Cardiac fibroblast (primary cell): ENCODE measurements around the gene INPP5A.
"Not testable (repeated sequence)": the region's sequence is repeated elsewhere in the genome, so short reads cannot be mapped to it uniquely, and the experiment has no call there.

ENCODE experiments used
- DNase-seq, 2 donors: peaks; one replicate each; pipeline versions ENCODE4 v3.0.0 to v3.0.0-alpha.2; 2010; ENCODE audit warnings: low read depth in 2 of 2
- H3K4me3 ChIP-seq, 2 donors: replicated peaks in 1 of 2; 1 replicate in 1 of 2; 2 replicates in 1 of 2; pipeline ENCODE4 v1.5.1; 2011; ENCODE audit warnings: low read depth in 2 of 2, low read length in 2 of 2, mild to moderate bottlenecking in 2 of 2, moderate library complexity in 1 of 2
- TF ChIP-seq, protein P1 (sequence below): IDR thresholded peaks from one replicate; pipeline ENCODE4 v1.5.1; 2011; ENCODE audit warnings: low read depth, mild to moderate bottlenecking, low read length, inconsistent platforms

The INPP5A gene

DNA sequence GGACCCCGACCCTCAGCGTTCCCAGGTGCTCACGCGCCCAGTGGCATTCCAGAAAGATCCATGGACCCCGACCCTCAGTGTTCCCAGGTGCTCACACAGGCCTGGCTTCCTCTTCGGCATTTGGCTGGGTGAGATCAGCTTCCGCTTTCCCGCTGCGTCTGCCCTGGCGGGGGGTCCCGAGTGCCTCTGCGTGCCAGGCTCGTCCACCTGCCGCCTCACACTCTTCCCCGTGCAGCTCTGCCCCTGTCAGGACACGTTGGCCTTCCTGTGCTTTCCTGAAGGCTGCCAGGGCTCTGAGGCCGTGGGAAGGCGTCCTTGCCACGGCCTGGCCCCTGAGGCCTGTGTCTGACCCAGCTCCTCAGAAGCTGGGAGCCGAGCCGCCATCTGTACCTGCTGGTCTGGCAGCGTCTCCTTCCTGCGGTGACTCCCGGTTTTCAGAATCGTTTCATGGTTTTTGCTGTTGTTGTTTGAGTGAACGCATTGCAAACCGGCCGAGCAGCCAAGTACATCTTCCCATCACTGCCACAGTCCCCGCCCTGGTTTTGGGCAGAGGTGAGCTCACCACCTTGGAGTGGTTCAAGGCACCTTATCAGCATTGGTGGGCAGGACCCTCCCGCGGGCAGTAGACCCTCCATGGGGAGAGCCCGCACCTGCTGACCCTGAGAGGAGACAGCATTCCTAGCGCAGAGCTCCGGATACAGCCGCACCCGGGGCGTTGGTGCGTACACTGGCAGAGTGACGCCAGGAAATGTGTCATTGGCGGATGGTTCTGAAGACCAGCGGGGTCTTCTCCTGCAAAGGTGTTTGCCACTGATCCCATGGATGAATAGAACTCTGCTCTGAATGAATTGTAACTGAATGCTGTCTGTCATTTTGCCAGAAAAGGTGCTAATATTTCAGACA lies 231.0 kb downstream of the INPP5A start:
- H3K4me3 ChIP-seq, result no peak overlapping the region
- TF ChIP-seq, protein P1, sequence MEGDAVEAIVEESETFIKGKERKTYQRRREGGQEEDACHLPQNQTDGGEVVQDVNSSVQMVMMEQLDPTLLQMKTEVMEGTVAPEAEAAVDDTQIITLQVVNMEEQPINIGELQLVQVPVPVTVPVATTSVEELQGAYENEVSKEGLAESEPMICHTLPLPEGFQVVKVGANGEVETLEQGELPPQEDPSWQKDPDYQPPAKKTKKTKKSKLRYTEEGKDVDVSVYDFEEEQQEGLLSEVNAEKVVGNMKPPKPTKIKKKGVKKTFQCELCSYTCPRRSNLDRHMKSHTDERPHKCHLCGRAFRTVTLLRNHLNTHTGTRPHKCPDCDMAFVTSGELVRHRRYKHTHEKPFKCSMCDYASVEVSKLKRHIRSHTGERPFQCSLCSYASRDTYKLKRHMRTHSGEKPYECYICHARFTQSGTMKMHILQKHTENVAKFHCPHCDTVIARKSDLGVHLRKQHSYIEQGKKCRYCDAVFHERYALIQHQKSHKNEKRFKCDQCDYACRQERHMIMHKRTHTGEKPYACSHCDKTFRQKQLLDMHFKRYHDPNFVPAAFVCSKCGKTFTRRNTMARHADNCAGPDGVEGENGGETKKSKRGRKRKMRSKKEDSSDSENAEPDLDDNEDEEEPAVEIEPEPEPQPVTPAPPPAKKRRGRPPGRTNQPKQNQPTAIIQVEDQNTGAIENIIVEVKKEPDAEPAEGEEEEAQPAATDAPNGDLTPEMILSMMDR, result no peak
- no peak for DNase-seq

DNA sequence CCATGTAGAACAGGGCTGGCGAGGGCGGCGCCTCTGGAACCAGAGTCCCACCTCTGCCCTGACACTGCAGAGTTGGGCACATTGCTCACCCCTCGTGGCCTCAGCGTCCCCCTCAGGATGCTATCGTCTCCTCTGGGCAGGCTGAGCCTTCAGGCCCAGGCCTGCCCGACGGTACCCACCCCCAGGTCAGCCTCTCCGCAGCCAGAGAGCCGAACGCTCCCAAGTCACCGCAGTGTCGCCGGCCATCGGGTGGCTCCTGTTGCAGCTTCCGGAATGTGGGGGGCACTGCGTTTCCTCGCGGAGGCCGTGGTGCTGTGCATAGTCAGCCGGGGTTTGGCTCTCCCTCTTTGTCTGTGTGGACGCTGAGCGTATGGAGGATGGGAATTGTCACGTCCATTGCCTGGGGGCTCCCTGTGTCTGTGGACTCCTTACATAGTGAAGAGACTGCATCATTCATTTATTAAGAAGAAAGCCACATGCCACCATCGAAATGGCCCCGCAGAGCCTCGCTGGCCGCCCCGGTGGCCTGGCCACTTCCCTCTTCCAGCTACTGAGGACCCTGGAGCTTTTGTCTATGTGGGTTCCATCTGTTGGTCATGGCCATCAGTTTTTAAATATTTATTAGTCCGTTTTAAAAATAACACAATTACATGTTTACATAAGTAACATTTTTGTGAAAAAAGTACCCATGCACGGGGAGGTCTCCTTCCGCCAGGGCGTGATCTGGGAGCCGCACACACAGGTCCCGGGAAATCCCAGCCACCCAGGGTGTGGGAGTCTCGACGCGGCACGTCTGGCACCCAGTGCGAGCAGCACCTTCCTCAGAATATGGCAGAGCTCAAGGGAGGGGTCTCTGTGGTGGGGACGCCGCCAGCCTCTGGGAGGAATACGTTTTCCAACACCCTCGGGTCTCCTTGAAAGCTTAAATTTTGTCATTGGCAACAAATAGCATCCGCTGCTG lies 232.8 kb downstream of the INPP5A start:
- H3K4me3 ChIP-seq, result no peak overlapping the region
- DNase-seq, result no peak
- TF ChIP-seq, protein P1, result no peak

DNA sequence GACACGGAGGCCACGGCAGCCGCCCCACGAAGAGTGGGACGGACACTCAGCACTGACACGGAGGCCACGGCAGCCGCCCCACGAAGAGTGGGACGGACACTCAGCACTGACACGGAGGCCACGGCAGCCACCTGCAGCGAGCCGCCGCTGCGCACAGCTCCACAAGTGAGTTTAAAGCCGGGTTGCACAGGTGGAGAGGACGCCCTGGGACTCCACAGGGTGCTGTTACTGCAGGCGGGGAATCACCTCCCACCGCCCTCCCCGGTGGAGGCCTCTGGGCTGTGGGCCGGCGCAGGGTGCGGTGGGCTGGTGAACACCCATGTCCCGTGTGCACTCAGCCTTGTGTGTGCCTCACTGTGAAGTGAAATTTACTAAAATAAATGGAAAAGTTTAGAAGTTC lies 235.2 kb downstream of the INPP5A start:
- not testable (repeated sequence) for DNase-seq

DNA sequence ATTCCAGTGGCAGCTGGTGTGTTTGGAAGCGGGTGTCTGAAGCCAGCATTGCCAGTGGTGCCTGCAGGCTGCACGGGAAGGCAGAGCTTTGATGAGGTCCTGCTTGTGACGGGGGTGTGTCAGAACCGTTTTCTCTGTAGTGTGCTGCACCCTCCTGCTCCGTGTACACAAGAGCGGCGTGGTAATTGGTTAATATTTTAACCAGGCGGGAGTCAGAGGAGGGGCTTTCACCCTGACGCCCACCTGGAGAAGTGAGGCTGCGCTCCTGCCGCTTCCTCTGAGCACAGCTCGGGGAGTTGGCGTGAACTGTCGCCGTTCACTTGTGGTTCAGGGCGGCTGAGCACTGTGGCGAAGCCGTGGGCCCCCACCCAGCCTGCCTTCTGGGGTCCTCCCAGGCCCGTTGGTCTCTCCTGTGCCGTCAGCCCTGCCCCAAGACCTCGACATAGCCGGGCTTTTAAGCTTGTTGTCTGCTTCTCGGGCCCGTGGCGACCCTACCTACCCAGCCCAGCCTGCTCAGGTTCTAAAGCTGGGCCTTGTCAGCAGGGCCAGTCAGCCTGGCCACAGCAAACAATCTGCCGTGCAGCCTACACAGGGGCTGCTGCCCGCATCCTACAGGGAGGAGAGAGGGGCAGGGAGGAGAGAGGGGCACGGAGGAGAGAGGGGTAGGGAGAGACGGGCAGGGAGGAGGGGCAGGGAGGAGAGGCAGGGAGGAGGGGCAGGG lies 236.8 kb downstream of the INPP5A start:
- no peak for DNase-seq
- TF ChIP-seq, protein P1, result no peak
- H3K4me3 ChIP-seq, result no peak overlapping the region

More for the DNA sequence above, 235.2 kb downstream of the INPP5A start:
- H3K4me3 ChIP-seq, result not testable (repeated sequence)

DNA sequence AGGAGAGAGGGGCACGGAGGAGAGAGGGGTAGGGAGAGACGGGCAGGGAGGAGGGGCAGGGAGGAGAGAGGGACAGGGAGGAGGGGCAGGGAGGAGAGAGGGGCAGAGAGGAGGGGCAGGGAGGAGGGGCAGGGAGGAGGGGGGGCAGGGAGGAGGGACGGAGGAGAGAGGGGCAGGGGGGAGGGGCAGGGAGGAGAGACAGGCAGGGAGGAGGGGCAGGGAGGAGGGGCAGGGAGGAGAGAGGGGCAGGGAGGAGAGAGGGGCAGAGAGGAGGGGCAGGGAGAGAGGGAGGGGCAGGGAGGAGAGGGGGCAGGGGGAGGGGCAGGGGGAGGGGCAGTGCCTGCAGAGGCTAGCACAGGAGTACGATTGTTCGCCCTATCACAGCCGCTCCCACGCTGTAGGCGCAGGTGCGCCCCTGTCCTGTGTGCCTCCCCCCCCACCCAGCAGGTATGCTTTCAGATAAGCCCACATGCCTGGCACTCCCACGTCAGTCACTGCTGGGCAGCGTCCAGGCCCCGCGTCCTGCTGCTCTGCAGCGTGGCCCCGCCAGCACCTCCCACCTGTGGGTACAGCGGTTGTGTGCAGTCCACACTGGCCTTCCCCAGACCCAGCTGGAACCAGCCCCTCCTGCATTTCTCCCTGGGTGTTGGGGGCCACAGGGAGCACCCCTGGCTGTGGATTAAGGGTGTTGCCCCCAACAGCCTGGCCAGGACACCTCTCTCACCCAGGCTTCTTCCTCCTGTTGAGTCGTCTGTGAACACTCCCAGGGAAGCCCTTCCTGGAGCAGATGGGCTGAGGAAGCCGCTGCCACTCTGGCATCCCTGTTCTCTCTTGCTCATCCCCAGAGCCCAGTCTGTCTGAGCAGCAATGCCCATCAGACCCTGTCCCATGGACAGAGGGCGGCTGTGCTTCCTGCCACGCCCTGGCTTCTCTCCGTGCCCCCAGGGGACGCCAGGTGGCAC lies 237.6 kb downstream of the INPP5A start:
- H3K4me3 ChIP-seq, result no peak overlapping the region
- no peak for DNase-seq
- TF ChIP-seq, protein P1, result no peak

DNA sequence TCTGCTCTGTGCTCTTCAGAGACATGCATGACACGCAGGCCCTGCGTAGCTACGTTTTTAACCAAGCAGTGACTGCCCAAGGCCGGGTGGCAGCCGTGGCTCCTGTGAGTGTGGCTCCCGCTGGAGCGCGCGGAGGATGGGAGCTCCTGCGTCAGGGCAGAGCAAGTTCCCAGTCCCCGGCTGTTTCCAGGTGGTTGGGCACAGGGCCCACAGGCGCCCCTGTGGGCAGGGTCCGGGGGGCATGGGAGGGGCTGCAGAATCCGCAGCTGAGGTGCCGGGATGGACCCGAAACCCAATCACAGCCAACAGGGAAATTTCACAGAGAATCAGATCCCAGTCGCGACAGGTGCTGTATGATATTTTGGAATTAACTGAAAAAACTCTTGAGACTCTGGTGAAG lies 238.6 kb downstream of the INPP5A start:
- no peak for DNase-seq
- TF ChIP-seq, protein P1, result no peak

More for the DNA sequence above, 238.6 kb downstream of the INPP5A start:
- H3K4me3 ChIP-seq, result no peak overlapping the region
